Measurements from ENCODE around the gene ENGASE.

- TF ChIP-seq, protein P1, sequence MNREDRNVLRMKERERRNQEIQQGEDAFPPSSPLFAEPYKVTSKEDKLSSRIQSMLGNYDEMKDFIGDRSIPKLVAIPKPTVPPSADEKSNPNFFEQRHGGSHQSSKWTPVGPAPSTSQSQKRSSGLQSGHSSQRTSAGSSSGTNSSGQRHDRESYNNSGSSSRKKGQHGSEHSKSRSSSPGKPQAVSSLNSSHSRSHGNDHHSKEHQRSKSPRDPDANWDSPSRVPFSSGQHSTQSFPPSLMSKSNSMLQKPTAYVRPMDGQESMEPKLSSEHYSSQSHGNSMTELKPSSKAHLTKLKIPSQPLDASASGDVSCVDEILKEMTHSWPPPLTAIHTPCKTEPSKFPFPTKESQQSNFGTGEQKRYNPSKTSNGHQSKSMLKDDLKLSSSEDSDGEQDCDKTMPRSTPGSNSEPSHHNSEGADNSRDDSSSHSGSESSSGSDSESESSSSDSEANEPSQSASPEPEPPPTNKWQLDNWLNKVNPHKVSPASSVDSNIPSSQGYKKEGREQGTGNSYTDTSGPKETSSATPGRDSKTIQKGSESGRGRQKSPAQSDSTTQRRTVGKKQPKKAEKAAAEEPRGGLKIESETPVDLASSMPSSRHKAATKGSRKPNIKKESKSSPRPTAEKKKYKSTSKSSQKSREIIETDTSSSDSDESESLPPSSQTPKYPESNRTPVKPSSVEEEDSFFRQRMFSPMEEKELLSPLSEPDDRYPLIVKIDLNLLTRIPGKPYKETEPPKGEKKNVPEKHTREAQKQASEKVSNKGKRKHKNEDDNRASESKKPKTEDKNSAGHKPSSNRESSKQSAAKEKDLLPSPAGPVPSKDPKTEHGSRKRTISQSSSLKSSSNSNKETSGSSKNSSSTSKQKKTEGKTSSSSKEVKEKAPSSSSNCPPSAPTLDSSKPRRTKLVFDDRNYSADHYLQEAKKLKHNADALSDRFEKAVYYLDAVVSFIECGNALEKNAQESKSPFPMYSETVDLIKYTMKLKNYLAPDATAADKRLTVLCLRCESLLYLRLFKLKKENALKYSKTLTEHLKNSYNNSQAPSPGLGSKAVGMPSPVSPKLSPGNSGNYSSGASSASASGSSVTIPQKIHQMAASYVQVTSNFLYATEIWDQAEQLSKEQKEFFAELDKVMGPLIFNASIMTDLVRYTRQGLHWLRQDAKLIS (CRISPR knock-in tag; IDR thresholded peaks at IDR 0.05): no peak
- TF ChIP-seq PTBP1 (IDR thresholded peaks at IDR 0.05; ENCODE audit: low read depth, low read length): no peak
- no peak for TF ChIP-seq MAX (CRISPR knock-in tag; IDR thresholded peaks at IDR 0.05)
- no peak for TF ChIP-seq E2F8 (IDR thresholded peaks at IDR 0.05; ENCODE audit: low read depth, partially characterized antibody)
- no peak for TF ChIP-seq USF2 (CRISPR knock-in tag; IDR thresholded peaks at IDR 0.05)
- TF ChIP-seq CHD7 (IDR thresholded peaks at IDR 0.05; ENCODE audit: low read depth, low read length): no peak
- no peak for TF ChIP-seq SMAD1 (IDR thresholded peaks at IDR 0.05; ENCODE audit: low read depth, low read length, partially characterized antibody)
- TF ChIP-seq CTCF (IDR thresholded peaks at IDR 0.05 in 2 of 3, conservative IDR thresholded peaks at IDR 0.05 in 1 of 3; ENCODE audit: insufficient read depth in 2 of 3, low read depth in 1 of 3, low read length in 3 of 3): no peak
- no peak for TF ChIP-seq FOXK2 (conservative IDR thresholded peaks at IDR 0.05 in 1 of 2, IDR thresholded peaks at IDR 0.05 in 1 of 2; ENCODE audit: low read depth in 2 of 2)
- TF ChIP-seq CCNT2 (IDR thresholded peaks at IDR 0.05; ENCODE audit: borderline replicate concordance, extremely low read depth, insufficient read length, low read depth, low read length): no peak
- TF ChIP-seq RFX5 (IDR thresholded peaks at IDR 0.05; ENCODE audit: low read depth, low read length): no peak
- TF ChIP-seq ARNT (IDR thresholded peaks at IDR 0.05): no peak
Observed at GRCh38 chr17:79123988-79124387, 49.4 kb downstream of the ENGASE start.
